MM.1S (cell line): ENCODE measurements around the gene MUC4.

Source experiments
- EZH2 ChIP-seq: fragments of 300-600 bp; sonication (generic); optimal IDR thresholded peaks from 2 replicates; pipeline ENCODE3; 2017; ENCODE audit warnings: low read depth, mild to moderate bottlenecking, antibody characterized with exemption, low read length, mixed read lengths
- EZH2phosphoT487 ChIP-seq: fragments of 300-600 bp; sonication (generic); IDR thresholded peaks from 2 replicates; pipeline ENCODE4 v1.6.1; 2018; ENCODE audit warnings: antibody characterized with exemption, low read length
- TF ChIP-seq, protein P1 (sequence below): fragments of 300-600 bp; sonication (generic); IDR thresholded peaks from 2 replicates; pipeline ENCODE4 v1.5.1; 2016; ENCODE audit warnings: antibody characterized with exemption, low read length, mixed read lengths

DNA sequence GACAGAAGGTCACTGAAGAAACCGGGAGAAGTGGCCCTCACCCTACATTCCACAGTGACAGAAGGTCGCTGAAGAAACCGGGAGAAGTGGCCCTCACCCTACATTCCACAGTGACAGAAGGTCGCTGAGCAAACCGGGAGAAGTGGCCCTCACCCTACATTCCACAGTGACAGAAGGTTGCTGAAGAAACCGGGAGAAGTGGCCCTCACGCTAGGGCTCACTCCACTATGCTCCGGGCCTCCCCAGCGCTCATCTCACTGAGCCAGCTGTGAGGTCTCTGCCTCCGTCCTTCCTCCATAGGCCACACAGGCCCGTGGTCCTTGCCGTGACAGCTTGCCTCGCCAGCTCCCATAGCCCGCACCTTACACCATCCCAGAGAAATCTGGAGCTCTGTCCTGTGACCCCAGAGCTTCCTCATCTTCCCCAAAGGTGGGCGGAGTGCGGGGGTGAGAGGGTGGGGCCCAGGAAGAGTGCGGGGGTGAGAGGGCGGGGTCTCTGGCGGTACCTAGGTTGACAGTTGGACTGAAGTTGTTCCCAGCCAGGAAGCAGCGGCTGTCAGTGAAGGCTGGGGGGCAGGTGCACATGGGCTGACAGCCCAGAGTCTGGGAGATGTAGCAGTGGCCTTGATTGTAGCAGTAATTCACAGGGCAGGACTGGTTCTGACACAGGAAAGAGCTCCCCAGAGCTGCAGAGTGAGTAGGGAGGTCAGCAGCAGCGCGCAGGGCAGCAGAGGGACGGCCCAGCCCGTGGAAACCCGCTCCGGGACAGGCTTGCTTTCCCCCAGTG, 59.0 kb downstream of the MUC4 start:
- TF ChIP-seq, protein P1, sequence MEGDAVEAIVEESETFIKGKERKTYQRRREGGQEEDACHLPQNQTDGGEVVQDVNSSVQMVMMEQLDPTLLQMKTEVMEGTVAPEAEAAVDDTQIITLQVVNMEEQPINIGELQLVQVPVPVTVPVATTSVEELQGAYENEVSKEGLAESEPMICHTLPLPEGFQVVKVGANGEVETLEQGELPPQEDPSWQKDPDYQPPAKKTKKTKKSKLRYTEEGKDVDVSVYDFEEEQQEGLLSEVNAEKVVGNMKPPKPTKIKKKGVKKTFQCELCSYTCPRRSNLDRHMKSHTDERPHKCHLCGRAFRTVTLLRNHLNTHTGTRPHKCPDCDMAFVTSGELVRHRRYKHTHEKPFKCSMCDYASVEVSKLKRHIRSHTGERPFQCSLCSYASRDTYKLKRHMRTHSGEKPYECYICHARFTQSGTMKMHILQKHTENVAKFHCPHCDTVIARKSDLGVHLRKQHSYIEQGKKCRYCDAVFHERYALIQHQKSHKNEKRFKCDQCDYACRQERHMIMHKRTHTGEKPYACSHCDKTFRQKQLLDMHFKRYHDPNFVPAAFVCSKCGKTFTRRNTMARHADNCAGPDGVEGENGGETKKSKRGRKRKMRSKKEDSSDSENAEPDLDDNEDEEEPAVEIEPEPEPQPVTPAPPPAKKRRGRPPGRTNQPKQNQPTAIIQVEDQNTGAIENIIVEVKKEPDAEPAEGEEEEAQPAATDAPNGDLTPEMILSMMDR, result no peak
- TF ChIP-seq EZH2, result no peak
- TF ChIP-seq EZH2phosphoT487, result no peak
